Naive thymus-derived CD4-positive, alpha-beta T cell (primary cell): ENCODE measurements around the gene TMX3. TPM values are rescaled to one million over a fixed set of nuclear protein-coding genes. Genes with fewer than 3 reads are reported as not detected.
A peak's percentile ranks its signal among the peaks of the same experiment; 100 is the strongest.

Experiments
- ATAC-seq: fragments of 150-1000 bp; cut with Tn5 transposase; 2 replicates; pipeline ENCODE4 v1.10.0; 2021; ENCODE audit warnings: mild to moderate bottlenecking, moderate library complexity
- CTCF ChIA-PET: fragments of 350-600 bp; sonication (Branson Sonifier 250); formaldehyde crosslinking; loops from one replicate; lab custom pipeline; 2021; ENCODE audit warnings: antibody characterized with exemption; lab: Charles Lee
- POLR2A ChIA-PET: fragments of 350-600 bp; sonication (Branson Sonifier 250); formaldehyde crosslinking; loops from one replicate; lab custom pipeline; 2021; ENCODE audit warnings: antibody characterized with exemption, inconsistent platforms; lab: Charles Lee
- DNase-seq, 9 donors: peaks; one replicate each; pipeline versions ENCODE4 v3.0.0 to v3.0.0-alpha.2; 2020 to 2022; ENCODE audit warnings: mixed read lengths in 1 of 9
- H3K27ac ChIP-seq: one replicate; pipeline ENCODE4 v1.7.0; 2013; ENCODE audit warnings: mild to moderate bottlenecking, low read depth, low read length, moderate library complexity
- H3K27me3 ChIP-seq, 2 donors: one replicate each; pipeline ENCODE4 v1.7.0; 2013; ENCODE audit warnings: low read length in 2 of 2, mild to moderate bottlenecking in 2 of 2, moderate library complexity in 2 of 2; ENCODE audit not compliant: control insufficient read depth in 2 of 2, insufficient read depth in 2 of 2
- H3K36me3 ChIP-seq, 3 experiments: 1 replicate in 2 of 3; 2 replicates in 1 of 3; pipeline ENCODE4 v1.7.0; 2013; ENCODE audit warnings: low read length in 3 of 3, mild to moderate bottlenecking in 3 of 3, moderate library complexity in 1 of 3; ENCODE audit not compliant: insufficient read depth in 3 of 3, control insufficient read depth in 2 of 3
- H3K4me1 ChIP-seq, 2 donors: one replicate each; pipeline ENCODE4 v1.7.0; 2013; ENCODE audit warnings: low read length in 2 of 2, mild to moderate bottlenecking in 2 of 2, moderate library complexity in 1 of 2; ENCODE audit not compliant: control insufficient read depth in 2 of 2, insufficient read depth in 2 of 2
- H3K4me3 ChIP-seq: 2 replicates; pipeline ENCODE4 v1.7.0; 2013; ENCODE audit warnings: mild to moderate bottlenecking, low read length
- H3K9me3 ChIP-seq, 3 experiments: 1 replicate in 2 of 3; 2 replicates in 1 of 3; pipeline ENCODE4 v1.7.0; 2013; ENCODE audit warnings: low read length in 3 of 3; ENCODE audit not compliant: control insufficient read depth in 2 of 3
- H3K27ac Mint-ChIP-seq, 9 donors: one replicate each; pipeline ENCODE4 v1.8.0; 2020 to 2022; ENCODE audit warnings: mixed read lengths in 9 of 9, mild to moderate bottlenecking in 8 of 9, moderate library complexity in 5 of 9, inconsistent platforms in 2 of 9
- H3K27me3 Mint-ChIP-seq, 5 donors: one replicate each; pipeline ENCODE4 v1.8.0; 2021 to 2022; ENCODE audit warnings: mixed read lengths in 5 of 5, mild to moderate bottlenecking in 1 of 5
- H3K36me3 Mint-ChIP-seq, 5 donors: one replicate each; pipeline ENCODE4 v1.8.0; 2020 to 2022; ENCODE audit warnings: mixed read lengths in 5 of 5, mild to moderate bottlenecking in 3 of 5, inconsistent platforms in 1 of 5
- H3K4me1 Mint-ChIP-seq, 7 donors: one replicate each; pipeline ENCODE4 v1.8.0; 2020 to 2022; ENCODE audit warnings: mixed read lengths in 7 of 7, mild to moderate bottlenecking in 3 of 7, inconsistent platforms in 1 of 7
- H3K4me3 Mint-ChIP-seq, 10 donors: one replicate each; pipeline ENCODE4 v1.8.0; 2020 to 2022; ENCODE audit warnings: mild to moderate bottlenecking in 10 of 10, mixed read lengths in 10 of 10, moderate library complexity in 6 of 10, inconsistent platforms in 2 of 10
- H3K9me3 Mint-ChIP-seq, 11 donors: one replicate each; pipeline ENCODE4 v1.8.0; 2020 to 2022; ENCODE audit warnings: mixed read lengths in 11 of 11, mild to moderate bottlenecking in 4 of 11, inconsistent platforms in 1 of 11, moderate library complexity in 1 of 11
- intact Hi-C, 2 donors: fragments of 100-400 bp; cut with micrococcal nuclease; formaldehyde crosslinking; loops; one replicate each; pipeline ENCODE4 v1.15.1; 2023
- polyA plus RNA-seq, 2 donors: library from polyadenylated mRNA; unstranded; fragments of 300-500 nt; fragmentation: Illumina TruSeq; gene quantifications; one replicate each; pipeline ENCODE4 v1.2.3, GENCODE V29; 2021
- total RNA-seq, 6 experiments: library from RNA in 5 of 6; stranded (reverse) in 5 of 6; gene quantifications; 1 replicate in 5 of 6; 2 replicates in 1 of 6; pipeline ENCODE4 v1.2.3 and lab custom pipeline; 2021 to 2026

The TMX3 gene
- total and polyA plus RNA-seq, 7 experiments from 2014 or later: 18.7 to 76.5 (median 50.7) TPM

GRCh38 chr18:68721681-68722583 lies 7.0 kb upstream of the TMX3 start:
- Histone ChIP-seq H3K4me3 (peak overlapping the region; percentile 53), H3K36me3 (no peaks in the 10 kb centered on the region), H3K4me1 (peaks cover 0 to 12% of the 10 kb centered on the region in 2 donors), H3K9me3 (no peaks in the 10 kb centered on the region), H3K27me3 (no peaks in the 10 kb centered on the region), H3K27ac (peak overlapping the region; percentile 59)
- peak; percentile 79 for ATAC-seq
- peak overlapping the region; percentile 87 to 95 (median 93) for H3K27ac Mint-ChIP-seq
- peaks cover 0 to 11% (median 6%) of the 10 kb centered on the region in 5 donors for H3K36me3 Mint-ChIP-seq
- H3K4me1 Mint-ChIP-seq: peaks cover 11 to 42% (median 33%) of the 10 kb centered on the region in 7 donors
- intact Hi-C loops: loop anchor here in 1 of 2 donors (2.0 kb wide), 1 partner anchor 13 kb away; no protein-coding TSS in a partner anchor
- H3K27me3 Mint-ChIP-seq: no peaks in the 10 kb centered on the region
- peak in 7 of 9 donors; percentile 16 to 42 (median 37) for DNase-seq
- POLR2A ChIA-PET: interaction anchor here (0.7 kb wide), 1 partner anchor 1203 kb away, joined by 3 read pairs; no protein-coding TSS in a partner anchor
- CTCF ChIA-PET: no interaction called here
- peaks cover 0 to 2% (median 0%) of the 10 kb centered on the region in 11 donors for H3K9me3 Mint-ChIP-seq
- H3K4me3 Mint-ChIP-seq: peak overlapping the region; percentile 65 to 94 (median 88)

- Histone ChIP-seq H3K36me3 (peaks cover 6 to 44% (median 13%) of the 10 kb centered on the region in 3 experiments), H3K4me1 (peaks cover 4 to 17% of the 10 kb centered on the region in 2 donors), H3K27me3 (no peaks in the 10 kb centered on the region), H3K27ac (peak overlapping the region; percentile 74), H3K9me3 (no peaks in the 10 kb centered on the region), H3K4me3 (peak overlapping the region; percentile 86)
- Mint-ChIP-seq H3K27me3 (no peaks in the 10 kb centered on the region), H3K4me3 (peak overlapping the region; percentile 93 to 100 (median 96)), H3K4me1 (peaks cover 23 to 66% (median 58%) of the 10 kb centered on the region in 7 donors), H3K27ac (peak overlapping the region; percentile 88 to 96 (median 93)), H3K36me3 (peaks cover 0 to 30% (median 16%) of the 10 kb centered on the region in 5 donors), H3K9me3 (peaks cover 0 to 2% (median 0%) of the 10 kb centered on the region in 11 donors)
- ChIA-PET CTCF (no interaction called here), POLR2A (interaction anchor here (0.7 to 1.3 kb wide), 3 partner anchors 14 to 1491 kb away, joined by 3 to 7 read pairs (median 3); partner anchors contain the start of gene RTTN)
- intact Hi-C loops: loop anchor here in 1 of 2 donors (10.0 kb wide), 1 partner anchor 1240 kb away; no protein-coding TSS in a partner anchor
- DNase-seq (no peak), ATAC-seq (peak; percentile 6)
Observed at GRCh38 chr18:68714366-68714711, 569 bp downstream of the TMX3 start.

GRCh38 chr18:68713796-68714195 lies 1.1 kb downstream of the TMX3 start:
- peaks cover 0 to 33% (median 16%) of the 10 kb centered on the region in 5 donors for H3K36me3 Mint-ChIP-seq
- Histone ChIP-seq H3K9me3 (no peaks in the 10 kb centered on the region), H3K27me3 (no peaks in the 10 kb centered on the region), H3K27ac (peak overlapping the region; percentile 74), H3K4me3 (peak overlapping the region; percentile 86), H3K36me3 (peaks cover 6 to 49% (median 15%) of the 10 kb centered on the region in 3 experiments), H3K4me1 (peaks cover 4 to 17% of the 10 kb centered on the region in 2 donors)
- H3K27me3 Mint-ChIP-seq: no peaks in the 10 kb centered on the region
- peak overlapping the region; percentile 88 to 96 (median 93) for H3K27ac Mint-ChIP-seq
- intact Hi-C loops: loop anchor here in 1 of 2 donors (10.0 kb wide), 1 partner anchor 1241 kb away; no protein-coding TSS in a partner anchor
- peak overlapping the region; percentile 93 to 100 (median 96) for H3K4me3 Mint-ChIP-seq
- ChIA-PET CTCF (no interaction called here), POLR2A (interaction anchor here (1.2 to 1.3 kb wide), 2 partner anchors 13 to 1492 kb away, joined by 3 to 7 read pairs; partner anchors contain the start of gene RTTN)
- H3K4me1 Mint-ChIP-seq: peaks cover 24 to 72% (median 64%) of the 10 kb centered on the region in 7 donors
- ATAC-seq (no peak), DNase-seq (no peak)
- peaks cover 0 to 2% (median 0%) of the 10 kb centered on the region in 11 donors for H3K9me3 Mint-ChIP-seq

GRCh38 chr18:68713131-68713530 lies 1.8 kb downstream of the TMX3 start:
- H3K27me3 Mint-ChIP-seq: no peaks in the 10 kb centered on the region
- ChIA-PET POLR2A (no interaction called here), CTCF (interaction anchor here (0.6 kb wide), 1 partner anchor 1886 kb away, joined by 3 read pairs; no protein-coding TSS in a partner anchor)
- no peaks in the 10 kb centered on the region for H3K27me3 ChIP-seq
- peaks cover 0 to 2% (median 0%) of the 10 kb centered on the region in 11 donors for H3K9me3 Mint-ChIP-seq
- peaks cover 4 to 17% of the 10 kb centered on the region in 2 donors for H3K4me1 ChIP-seq
- H3K27ac Mint-ChIP-seq: peak overlapping the region in 6 of 9 donors; percentile 41 to 69 (median 61)
- H3K4me1 Mint-ChIP-seq: peaks cover 25 to 78% (median 71%) of the 10 kb centered on the region in 7 donors
- H3K27ac ChIP-seq: no peak overlapping the region
- H3K4me3 Mint-ChIP-seq: peak overlapping the region; percentile 73 to 99 (median 80)
- peaks cover 0 to 39% (median 17%) of the 10 kb centered on the region in 5 donors for H3K36me3 Mint-ChIP-seq
- H3K9me3 ChIP-seq: no peaks in the 10 kb centered on the region
- intact Hi-C loops: loop anchor here in 1 of 2 donors (10.0 kb wide), 1 partner anchor 1242 kb away; no protein-coding TSS in a partner anchor
- peaks cover 8 to 55% (median 15%) of the 10 kb centered on the region in 3 experiments for H3K36me3 ChIP-seq
- H3K4me3 ChIP-seq: no peak overlapping the region
- DNase-seq (no peak), ATAC-seq (no peak)

GRCh38 chr18:68707646-68708045 lies 7.3 kb downstream of the TMX3 start:
- ChIA-PET POLR2A (no interaction called here), CTCF (no interaction called here)
- peaks cover 6 to 73% (median 37%) of the 10 kb centered on the region in 5 donors for H3K36me3 Mint-ChIP-seq
- H3K9me3 Mint-ChIP-seq: peaks cover 0 to 2% (median 0%) of the 10 kb centered on the region in 11 donors
- H3K27me3 Mint-ChIP-seq: no peaks in the 10 kb centered on the region
- H3K4me3 Mint-ChIP-seq: no peak overlapping the region
- no peaks in the 10 kb centered on the region for H3K9me3 ChIP-seq
- DNase-seq: no peak
- H3K4me3 ChIP-seq: no peak overlapping the region
- H3K27ac Mint-ChIP-seq: peak overlapping the region in 1 of 9 donors; percentile 1
- peaks cover 0 to 5% of the 10 kb centered on the region in 2 donors for H3K4me1 ChIP-seq
- peaks cover 20 to 88% (median 76%) of the 10 kb centered on the region in 7 donors for H3K4me1 Mint-ChIP-seq
- intact Hi-C loops: no loop called here
- peaks cover 9 to 50% (median 15%) of the 10 kb centered on the region in 3 experiments for H3K36me3 ChIP-seq
- H3K27ac ChIP-seq: no peak overlapping the region
- H3K27me3 ChIP-seq: no peaks in the 10 kb centered on the region
- no peak for ATAC-seq

- Mint-ChIP-seq H3K27ac (peak overlapping the region in 3 of 9 donors; percentile 18 to 60 (median 57)), H3K9me3 (peaks cover 0 to 2% (median 0%) of the 10 kb centered on the region in 11 donors), H3K36me3 (peaks cover 6 to 63% (median 29%) of the 10 kb centered on the region in 5 donors), H3K27me3 (no peaks in the 10 kb centered on the region), H3K4me1 (peaks cover 22 to 81% (median 64%) of the 10 kb centered on the region in 7 donors), H3K4me3 (no peak overlapping the region)
- intact Hi-C loops: no loop called here
- H3K4me3 ChIP-seq: no peak overlapping the region
- ChIA-PET CTCF (no interaction called here), POLR2A (no interaction called here)
- DNase-seq: no peak
- ATAC-seq: no peak
- H3K27me3 ChIP-seq: no peaks in the 10 kb centered on the region
- no peaks in the 10 kb centered on the region for H3K9me3 ChIP-seq
- H3K4me1 ChIP-seq: no peaks in the 10 kb centered on the region
- peaks cover 7 to 28% (median 9%) of the 10 kb centered on the region in 3 experiments for H3K36me3 ChIP-seq
- no peak overlapping the region for H3K27ac ChIP-seq
Observed at GRCh38 chr18:68705119-68705518, 9.8 kb downstream of the TMX3 start.
